NCI-H82 treated with DMSO at 0.1 percent for 48 hours (cell line): ENCODE data around the gene RPS6KL1.
"Not testable (repeated sequence)": the region's sequence is repeated elsewhere in the genome, so short reads cannot be mapped to it uniquely, and the experiment has no call there.

ENCODE experiments used
- DNase-seq: peaks from one replicate; lab custom pipeline; 2025; ENCODE audit not compliant: unreplicated experiment; lab: John Stamatoyannopoulos, UW

The RPS6KL1 gene

DNA sequence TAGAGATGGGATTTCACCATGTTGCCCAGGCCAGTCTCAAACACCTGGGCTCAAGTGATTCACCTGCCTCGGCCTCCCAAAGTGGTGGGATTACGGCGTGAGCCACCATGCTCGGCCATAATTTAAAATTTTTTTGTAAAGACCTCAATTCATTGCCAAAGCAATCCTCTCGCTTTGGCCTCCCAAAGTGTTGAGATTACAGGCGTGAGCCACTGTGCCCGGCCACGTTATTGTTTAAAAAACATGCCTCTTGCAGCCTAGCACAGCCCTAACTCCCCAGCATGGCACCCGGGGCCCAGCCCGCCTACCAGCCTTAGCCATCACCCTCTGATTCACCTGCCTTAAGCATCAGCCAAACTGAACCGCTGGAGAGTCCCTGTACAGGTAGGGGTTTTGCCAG is 13.1 kb upstream of the RPS6KL1 start:
- DNase-seq: no peak

DNA sequence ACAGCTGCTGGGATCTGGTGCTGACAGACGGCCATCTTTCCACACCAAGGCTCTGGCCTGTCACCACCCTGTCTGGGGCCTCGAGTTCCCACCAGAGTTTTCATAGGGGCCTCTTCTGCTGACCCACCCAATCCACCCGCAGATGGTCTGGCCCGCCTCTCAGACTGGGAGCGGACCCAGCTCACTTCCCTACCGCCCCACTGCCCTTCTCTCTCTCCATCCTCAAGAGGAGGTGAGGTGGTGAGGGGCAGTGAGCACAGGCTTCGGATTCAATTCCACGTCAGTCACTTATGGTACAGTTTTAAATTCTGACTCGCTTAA is 12.3 kb upstream of the RPS6KL1 start:
- no peak for DNase-seq

DNA sequence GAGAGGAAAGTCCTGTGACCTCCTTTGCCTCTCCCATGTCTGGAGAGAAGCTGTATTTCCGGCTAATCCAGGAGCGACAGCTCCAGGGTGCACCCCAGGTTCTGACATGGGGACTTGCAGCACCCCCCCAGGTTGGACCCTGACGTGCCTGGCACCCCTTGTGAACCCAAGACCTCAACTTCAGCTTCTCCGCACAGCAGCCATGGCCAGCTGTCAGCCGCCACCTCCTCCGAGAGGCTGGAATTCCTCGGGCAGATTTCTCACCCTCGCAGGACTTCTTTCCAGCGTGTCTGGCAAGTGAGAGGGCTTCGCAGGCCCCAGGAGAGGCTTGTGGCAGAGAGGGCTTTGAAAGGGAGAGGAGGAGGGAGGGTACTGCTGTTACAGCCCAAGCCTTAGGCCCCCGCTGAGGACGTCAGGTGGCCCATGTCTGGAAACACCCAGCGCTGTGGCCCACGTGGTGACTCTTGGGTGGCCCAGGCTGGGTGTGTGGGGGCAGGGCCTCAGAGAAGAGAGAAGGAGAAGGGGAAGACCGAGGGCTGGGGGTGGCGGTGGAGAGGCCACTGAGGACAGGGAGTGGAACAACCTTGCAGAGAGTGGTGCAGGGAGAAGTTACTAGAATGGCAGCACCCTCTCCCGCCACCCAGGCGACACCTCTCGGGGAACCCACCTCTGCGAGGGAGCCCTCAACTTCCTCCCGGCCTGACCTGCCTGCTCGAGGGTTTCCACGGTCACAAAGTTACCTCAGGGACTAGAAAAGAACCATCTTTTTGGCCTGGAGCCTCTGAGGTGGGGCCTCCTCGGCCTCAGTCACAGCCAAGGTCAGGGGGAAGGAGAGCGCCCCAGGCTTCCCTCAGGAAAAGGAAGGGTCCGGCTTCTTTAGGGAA is 11.7 kb upstream of the RPS6KL1 start:
- no peak for DNase-seq

DNA sequence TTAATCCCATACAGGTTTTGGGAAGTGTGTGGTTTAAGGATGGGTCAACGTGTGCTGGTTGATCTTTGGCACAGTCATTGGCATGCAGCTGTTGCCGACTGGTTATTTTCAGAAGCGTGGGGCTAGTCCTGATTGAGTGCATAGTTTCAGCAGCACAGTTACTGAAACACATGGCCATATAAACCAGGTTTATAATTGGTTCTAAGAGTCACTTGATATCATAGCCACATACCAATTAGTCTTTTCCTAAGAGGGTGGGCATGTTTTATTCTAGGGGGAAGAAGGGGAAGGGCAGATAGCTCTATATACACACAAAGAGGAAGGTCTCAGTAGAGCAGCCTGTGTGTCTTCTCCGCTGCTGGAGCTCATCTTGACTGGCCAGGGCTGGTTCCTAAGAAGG is 11.0 kb upstream of the RPS6KL1 start:
- no peak for DNase-seq

DNA sequence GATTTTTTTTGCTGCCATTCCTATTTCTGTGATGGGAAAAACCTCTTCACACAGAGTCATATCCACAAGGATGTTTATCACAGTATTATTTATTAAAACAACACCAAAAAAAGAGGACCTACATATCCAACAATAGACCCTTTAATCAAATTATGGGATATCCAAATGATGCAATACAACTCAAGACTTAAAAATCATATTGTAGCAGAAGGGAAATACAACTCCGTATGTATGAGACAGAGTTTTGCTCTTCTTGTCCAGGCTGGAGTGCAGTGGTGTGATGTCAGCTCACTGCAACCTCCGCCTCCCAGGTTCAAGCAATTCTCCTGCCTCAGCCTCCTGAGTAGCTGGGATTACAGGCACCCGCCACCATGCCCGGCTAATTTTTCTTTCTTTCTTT is 9.9 kb upstream of the RPS6KL1 start:
- DNase-seq: not testable (repeated sequence)

DNA sequence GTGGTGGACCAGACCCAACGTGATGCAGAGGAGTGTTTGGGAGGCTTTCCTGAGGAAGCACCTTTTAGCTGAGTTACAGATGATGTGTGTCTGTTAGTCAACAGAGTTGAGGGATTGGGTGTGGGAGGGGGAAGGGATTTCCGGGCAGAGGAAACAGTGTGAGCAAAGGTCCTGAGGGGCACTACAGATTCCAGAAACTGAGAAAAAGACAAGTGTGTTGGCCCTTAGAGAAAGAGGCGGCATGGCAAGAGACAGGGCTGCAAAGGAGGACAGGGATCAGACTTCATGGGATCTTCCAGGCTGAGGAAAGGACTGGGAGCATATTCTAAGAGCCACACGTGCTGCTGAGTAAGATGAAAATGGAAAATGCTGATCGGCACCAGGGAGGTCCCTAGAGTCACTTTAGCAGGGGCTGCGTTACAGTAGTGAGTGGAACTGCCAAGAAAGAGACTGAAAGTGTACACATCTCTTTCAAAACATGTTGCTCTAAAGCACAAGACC is 9.4 kb upstream of the RPS6KL1 start:
- no peak for DNase-seq

DNA sequence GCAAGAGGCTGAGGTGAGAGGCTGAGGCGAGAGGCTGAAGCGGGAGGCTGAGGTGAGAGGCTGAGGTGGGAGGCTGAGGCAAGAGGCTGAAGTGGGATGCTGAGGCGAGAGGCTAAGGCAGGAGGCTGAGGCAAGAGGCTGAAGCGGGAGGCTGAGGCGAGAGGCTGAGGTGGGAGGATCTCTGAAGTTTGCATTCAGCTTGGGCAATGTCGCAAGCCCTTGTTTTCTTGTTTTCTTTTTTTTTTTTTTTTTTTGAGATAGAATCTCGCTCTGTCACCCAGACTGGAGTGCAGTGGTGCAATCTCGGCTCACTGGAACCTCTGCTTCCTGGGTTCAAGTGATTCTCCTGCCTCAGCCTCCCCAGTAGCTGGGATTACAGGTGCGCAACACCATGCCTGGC is 8.7 kb upstream of the RPS6KL1 start:
- not testable (repeated sequence) for DNase-seq

DNA sequence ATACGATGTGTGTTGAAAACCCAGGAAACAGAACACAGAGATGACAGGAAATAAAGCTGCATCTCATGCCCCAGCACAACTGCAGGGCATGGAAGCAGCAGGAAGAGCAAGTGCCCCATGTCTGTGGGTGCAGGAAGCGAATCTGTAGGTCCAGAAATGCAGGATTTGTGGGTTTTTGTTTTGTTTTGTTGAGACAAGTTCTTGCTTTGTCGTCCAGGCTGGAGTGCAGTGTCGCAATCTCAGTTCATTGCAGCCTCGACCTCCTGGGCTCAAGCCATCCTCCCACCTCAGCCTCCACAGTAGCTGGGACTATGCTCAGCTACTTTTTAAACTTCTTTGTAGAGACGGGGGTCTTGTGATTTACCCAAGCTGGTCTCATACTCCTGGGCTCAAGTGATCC is 6.2 kb upstream of the RPS6KL1 start:
- DNase-seq: no peak

DNA sequence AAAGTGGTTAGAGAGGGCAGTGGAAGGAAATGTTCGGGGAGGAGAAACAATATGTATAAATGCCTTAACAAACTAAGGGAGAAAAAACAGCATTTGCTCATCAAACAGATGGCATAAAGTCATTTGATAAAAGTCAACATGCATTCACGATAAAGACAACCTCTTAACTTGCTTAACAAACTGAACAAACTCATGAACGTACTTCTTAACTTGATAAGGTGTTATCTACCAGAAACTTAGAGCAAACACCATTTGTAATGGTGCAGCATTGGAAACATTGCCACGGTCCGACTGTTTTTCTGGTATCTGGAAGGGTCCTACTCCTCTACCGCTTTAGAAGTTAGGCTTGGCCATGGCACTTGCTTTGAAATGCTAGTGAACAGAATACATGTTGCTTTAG is 4.2 kb upstream of the RPS6KL1 start:
- DNase-seq: no peak

DNA sequence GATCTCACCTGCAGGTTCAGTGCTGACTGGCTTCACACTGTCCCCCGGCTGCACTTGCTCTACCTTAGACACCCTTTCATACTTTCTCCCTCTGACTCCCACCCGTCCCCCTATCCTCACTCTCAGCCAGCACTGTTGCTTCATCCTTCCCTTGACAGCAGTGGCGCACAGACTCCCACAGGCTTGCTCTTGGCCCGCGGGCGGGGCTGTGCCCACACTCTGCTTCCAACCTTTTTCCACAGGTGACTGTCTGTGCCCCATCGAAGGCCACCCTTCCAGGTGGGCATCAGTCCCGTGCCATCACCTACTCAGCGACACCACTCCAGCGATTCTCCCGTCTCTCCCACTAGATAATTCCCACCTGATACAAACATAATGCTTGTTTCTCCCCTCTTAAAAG is 1.0 kb upstream of the RPS6KL1 start:
- no peak for DNase-seq

DNA sequence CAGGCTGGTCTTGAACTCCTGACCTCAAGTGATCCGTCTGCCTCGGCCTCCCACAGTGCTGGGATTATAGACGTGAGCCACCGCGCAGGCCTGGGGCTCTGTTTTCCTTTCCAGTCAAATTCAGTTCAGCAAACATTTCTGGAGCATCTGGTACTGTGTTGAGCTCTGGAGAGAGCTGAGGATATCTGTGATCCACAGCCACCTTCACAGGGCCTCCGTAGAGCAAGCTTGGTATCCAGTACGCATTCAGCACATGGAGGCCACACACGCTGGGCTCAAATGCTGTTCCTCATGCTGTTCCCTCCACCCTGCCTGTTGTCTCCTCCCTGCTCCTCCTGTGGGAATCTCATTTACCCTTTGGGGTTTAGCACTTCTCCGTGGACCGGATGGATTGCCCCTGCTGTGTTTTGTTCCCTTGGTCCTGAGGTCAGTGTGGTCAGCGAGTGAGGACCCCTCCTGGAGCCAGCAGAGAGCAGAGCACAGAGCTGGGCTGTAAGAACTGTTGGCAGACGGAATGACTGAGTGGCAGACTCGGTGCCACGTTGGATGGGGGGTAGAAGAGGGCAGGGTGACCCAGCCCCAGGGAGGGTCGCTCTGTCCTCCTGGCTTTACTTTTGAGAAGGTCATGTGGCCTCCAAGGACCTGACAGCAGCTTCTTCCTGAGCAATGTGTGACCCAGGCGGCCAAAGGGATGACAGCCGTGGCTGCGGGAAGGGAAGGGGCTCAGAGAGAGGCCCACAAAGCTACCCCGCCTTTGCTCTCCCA is 891 bp downstream of the RPS6KL1 start:
- no peak for DNase-seq

DNA sequence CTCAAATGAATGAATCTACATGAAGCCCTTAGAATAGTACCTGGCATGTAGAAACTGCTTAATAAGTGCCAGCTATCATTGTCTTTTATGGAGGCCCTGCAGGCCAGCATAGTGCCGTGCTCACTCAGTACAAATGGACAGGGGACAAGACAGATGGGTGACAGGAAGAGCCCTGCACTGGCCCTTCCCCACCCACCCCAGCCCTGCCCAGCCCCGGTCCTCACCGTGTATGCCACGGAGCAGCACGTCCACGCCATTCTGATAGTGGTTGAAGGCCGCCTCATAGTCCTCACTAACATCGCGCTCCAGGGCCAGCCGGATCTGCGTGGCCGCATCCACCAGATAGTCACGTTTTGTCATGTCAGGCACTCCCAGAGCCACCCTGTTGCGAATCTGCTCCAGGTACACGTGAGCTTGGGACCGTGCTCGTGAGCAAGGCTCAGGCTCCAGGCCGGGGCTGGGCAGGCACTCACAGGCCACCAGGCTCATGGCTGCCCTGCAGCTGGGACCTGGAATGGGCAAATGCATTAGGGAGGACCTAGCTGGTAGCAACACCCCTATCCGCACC is 1.9 kb downstream of the RPS6KL1 start:
- DNase-seq: no peak

DNA sequence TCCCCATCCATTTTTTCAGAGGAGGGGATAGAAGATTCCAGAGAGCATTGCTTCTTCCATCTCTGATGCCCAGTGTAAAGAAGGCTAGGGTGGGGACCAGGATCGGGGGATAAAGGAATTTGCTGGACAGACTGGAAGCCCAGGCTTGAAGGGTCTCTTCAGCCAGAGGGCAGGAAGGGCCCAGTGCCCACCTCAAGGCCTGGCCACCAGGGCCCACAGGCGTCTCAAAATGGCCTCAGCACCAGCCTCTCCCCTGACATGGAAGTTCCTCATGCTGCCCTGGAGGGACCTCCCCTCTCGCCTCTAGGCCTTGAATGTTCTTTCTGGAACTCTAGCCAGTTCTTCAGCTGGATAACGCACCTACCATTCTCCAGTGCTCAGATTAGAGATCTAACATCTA is 2.8 kb downstream of the RPS6KL1 start:
- DNase-seq: no peak

DNA sequence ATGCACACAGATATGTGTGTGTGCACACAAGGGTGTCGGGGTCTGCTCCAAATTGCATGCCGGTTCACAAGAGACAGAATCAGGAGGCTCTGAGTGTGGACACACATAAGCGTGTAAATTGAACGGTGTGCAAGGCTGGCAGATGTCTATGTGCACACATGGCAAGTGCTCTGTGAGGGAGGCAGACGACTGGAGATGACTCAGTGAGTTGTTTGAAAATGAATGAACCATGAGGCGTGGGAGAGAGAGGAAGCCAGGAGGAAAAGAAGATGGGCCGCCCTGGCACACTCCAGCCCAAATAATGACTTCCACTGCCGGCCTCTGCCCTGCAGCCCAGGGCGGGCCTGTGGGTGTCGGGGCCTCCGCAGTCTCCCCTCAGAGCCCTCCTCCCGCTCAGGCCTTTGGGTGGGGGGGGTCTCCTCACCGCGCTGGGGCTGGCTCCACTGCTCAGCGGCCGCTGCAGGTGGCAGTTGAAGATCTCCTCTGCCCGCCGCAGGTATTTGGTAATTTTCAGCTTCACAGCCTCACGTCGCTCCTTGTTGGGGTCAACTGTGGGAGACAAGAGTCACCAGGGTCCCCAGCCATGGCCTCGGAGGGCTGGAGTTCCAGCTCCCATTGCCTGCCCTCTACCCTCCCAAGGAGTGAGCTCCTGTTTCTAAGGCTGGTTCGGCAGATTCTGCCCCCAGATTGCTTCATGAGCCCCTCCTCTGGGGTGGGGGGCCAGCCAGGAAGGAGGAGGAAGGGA is 3.5 kb downstream of the RPS6KL1 start:
- DNase-seq: no peak

DNA sequence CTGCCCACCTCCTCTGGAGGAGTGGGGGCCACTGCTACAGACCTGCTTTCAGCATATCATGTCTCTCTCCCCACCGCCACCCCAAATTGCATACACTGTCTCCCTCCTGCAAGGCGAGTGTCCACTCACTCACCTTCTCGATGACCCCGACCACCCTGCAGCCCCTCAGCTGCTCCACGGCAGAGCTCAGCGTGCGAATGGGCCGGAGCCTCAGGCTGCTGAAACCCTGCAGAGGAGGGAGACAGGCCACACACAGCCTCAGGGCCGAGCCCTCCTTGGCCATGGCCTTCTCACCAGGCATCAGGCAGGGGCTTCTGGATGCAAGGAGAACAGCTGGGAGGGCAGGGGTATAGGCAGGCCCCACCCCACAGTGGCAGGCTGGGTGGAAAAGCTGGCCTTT is 4.7 kb downstream of the RPS6KL1 start:
- no peak for DNase-seq

DNA sequence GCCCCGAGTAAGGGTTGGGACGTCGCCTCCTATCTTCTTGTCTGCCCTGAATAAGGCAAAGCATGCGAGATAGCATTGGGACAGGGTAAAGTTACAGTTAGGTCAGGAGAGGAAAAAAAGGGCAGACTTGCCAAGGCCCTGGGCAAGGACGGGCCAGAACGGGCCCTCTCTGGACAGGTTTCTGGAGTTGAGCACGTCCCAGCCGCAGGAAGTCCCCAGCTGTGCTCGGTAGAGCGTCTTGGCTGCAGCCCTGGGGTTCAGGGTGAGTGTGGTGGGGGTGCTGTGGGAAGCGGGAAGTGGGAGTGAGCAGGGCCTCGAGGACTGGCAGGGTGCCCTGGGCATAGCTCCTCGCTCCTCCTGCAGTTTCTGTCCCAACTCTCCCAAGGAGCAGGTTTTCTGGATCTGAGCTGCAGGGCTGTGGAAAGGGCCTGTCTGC is 5.4 kb downstream of the RPS6KL1 start:
- DNase-seq: no peak

DNA sequence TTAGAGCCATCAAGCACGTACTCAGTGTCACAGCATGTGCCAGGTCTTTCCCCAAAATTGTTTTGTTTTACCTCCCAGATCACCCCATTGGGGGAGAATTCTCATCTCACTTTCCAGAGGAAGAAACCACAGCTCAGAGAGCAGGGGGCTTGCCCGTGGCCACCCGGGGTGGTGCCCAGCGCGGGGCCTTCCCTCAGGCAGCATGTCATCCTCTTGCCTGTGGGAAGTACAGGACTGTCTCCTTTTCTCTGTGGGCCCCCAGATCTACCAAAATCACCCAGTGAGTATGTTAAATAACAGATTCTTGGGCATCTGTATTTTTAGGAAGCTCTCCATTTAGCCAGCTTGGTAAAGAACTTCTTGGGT is 5.9 kb downstream of the RPS6KL1 start:
- DNase-seq: no peak

DNA sequence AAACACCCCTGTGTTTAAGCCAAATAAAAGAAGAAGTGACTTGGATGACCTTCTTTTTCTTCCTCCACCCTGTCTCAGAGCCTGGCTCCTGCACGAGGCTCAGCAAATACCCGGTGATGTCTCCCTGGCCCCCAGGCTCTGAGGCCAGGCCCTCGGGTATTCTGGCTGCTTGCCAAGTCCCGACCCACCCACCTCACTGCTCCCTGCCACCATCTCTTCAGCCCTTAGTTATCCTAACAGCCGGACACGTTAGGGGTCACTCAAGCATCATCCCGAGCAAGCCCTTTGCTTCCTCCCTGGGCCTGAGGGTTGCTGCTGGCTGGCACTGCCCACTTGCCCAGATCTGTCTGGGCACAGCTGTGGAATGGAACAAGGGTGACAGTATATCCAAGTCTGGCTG is 7.2 kb downstream of the RPS6KL1 start:
- DNase-seq: no peak

DNA sequence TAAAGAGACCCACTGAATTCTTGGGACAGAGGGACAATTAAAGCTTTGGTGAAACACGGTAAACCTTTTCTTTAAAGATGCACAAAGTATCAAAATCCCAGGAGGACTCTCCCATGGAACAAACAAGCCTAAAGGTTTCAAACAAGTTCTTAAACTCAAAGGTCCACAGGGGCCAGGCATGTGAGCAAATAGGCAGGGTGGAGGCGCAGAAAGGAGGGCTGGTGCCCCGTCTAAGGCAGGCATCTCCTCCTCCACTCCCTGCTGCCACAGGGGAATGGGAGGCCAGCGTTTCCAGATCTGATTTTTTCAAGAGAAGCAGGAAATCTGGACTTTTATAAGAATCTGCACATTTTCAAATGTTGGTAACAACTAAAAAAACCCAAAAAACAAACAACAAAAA is 7.6 kb downstream of the RPS6KL1 start:
- no peak for DNase-seq

DNA sequence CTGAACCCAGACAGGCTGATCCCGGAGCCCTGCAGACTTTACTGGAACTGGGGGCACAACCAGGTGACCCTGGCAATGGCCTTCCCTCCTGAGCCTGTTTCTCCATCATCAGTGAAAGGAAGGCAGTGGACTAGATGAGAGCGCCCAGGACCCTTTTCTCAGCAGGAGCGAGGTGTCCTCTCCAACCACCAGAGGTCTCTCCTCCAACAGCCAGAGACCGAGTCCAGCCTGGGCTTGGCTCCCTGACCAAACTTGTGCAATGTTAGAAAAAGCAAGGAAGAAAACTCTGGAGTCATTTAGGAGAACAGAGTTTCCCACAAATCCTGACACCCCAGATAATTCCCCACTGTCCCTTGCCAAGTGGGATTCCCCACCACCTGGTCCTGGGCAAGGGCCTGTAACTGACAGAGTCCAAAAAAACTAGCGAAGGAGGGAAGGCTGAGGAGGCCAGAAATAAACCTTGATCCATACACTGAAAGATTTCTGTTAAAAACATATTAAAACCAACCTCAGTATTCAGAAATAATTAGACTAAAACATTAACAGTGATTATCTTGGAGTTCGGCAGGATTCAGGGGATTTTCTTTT is 9.0 kb downstream of the RPS6KL1 start:
- no peak for DNase-seq

DNA sequence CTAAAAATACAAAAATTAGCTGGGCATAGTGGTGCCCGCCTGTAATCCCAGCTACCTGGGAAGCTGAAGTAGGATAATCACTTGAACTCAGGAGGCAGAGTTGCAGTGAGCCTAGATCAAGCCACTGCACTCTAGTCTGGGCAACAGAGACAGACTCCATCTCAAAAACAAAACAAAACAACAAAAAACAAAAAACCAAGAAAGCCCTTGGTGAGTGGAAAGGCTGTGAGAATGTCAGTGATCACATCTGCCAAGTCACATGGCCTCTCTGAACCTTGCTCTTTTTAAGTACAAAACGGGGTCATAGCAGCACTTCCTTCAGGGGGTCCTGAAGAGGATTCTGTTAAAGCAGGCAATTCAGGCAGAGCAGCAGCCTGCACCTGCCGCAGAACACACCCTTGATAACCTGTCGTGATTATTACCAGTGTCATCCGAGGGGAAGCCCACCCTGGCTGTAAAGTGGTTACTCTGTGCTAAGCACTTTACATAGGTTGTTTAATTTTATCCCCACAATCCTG is 9.6 kb downstream of the RPS6KL1 start:
- no peak for DNase-seq
